Measurements from ENCODE around the gene CCL24. TPM values are rescaled to one million over a fixed set of nuclear protein-coding genes. Genes with fewer than 3 reads are reported as not detected.

The CCL24 gene
- total and polyA plus RNA-seq, 2 donors (not counting 3 experiments of a cell fraction or from before 2014, with no cell fraction given): not detected

- Histone ChIP-seq H3K4me3 (replicated peaks in 1 of 3; ENCODE audit: insufficient read depth in 1 of 3, low read depth in 1 of 3, low read length in 3 of 3) (no peak overlapping the region), H4K20me1 (replicated peaks; ENCODE audit: control insufficient read depth, extremely low read depth, insufficient read depth, low read length) (no peaks in the 10 kb centered on the region), H3K27ac (ENCODE audit: insufficient read depth, low read depth, low read length) (no peak overlapping the region), H3K79me2 (ENCODE audit: control insufficient read depth, insufficient read depth, low read length) (no peaks in the 10 kb centered on the region), H3K9ac (replicated peaks; ENCODE audit: extremely low read depth, insufficient read depth, low read length) (no peak overlapping the region), H3K9me1 (replicated peaks; ENCODE audit: control insufficient read depth, extremely low read depth, insufficient read depth, low read length) (no peaks in the 10 kb centered on the region), H3K4me2 (ENCODE audit: insufficient read depth, low read length) (no peak overlapping the region), H3K9me3 (replicated peaks; ENCODE audit: control insufficient read depth, insufficient read depth, low read length) (no peaks in the 10 kb centered on the region), H3K36me3 (ENCODE audit: control insufficient read depth in 2 of 2, extremely low read depth in 1 of 2, insufficient read depth in 2 of 2, low read length in 2 of 2) (no peaks in the 10 kb centered on the region), H3K27me3 (ENCODE audit: control insufficient read depth in 2 of 2, insufficient read depth in 2 of 2, low read length in 2 of 2) (peaks cover 0 to 1% of the 10 kb centered on the region in 2 experiments), H2AFZ (ENCODE audit: low read depth, low read length) (no peak overlapping the region), H3K4me1 (ENCODE audit: control insufficient read depth, extremely low read depth, insufficient read depth, low read length) (no peaks in the 10 kb centered on the region)
- DNase-seq (ENCODE audit: low read depth, low spot score) (no peak), FAIRE-seq (no peak)
- ChIA-PET CTCF (no interaction called here), POLR2A (no interaction called here)
- dilution Hi-C loops (cut with MboI; ENCODE audit: extremely low pct_ligation_motif_present, low sequenced_read_pairs): no loop called here
- BruUV-seq (replicated peaks): no TSS peak
- intact Hi-C loops (cut with micrococcal nuclease): no loop called here
- TF ChIP-seq EZH2 (IDR thresholded peaks at IDR 0.05; ENCODE audit: borderline replicate concordance, low read depth, low read length, severe bottlenecking) (no peak), POLR2A (IDR thresholded peaks at IDR 0.05; ENCODE audit: low read depth, low read length) (no peak), JUN (IDR thresholded peaks at IDR 0.05; ENCODE audit: borderline replicate concordance, insufficient read depth, insufficient read length, low read depth) (no peak), POLR2AphosphoS5 (IDR thresholded peaks at IDR 0.05; ENCODE audit: insufficient read depth, low read depth, low read length) (no peak), CTCF (IDR thresholded peaks at IDR 0.05; ENCODE audit: extremely low read depth in 1 of 2, insufficient read depth in 1 of 2, low read depth in 1 of 2, low read length in 2 of 2) (no peak), MYC (IDR thresholded peaks at IDR 0.05; ENCODE audit: low read depth, low read length) (no peak), MAX (IDR thresholded peaks at IDR 0.05; ENCODE audit: insufficient read depth, insufficient read length) (no peak)
Measured at GRCh38 chr7:75818472-75818871, 4.9 kb upstream of the CCL24 start.

Measured in endothelial cell of umbilical vein (primary cell).